Measurements from ENCODE around the gene FASTK.

GRCh38 chr7:151109094-151110048 is 28.8 kb upstream of the FASTK start:
- TF ChIP-seq EZH2 (IDR thresholded peaks at IDR 0.05) (no peak), CTCF (IDR thresholded peaks at IDR 0.05) (no peak)
